IPS-18c (cell line): ENCODE measurements around the gene AFF2.

Experiments
- H3K4me3 ChIP-seq: 2 replicates; pipeline ENCODE4 v1.7.0; 2013; ENCODE audit warnings: low read depth, mild to moderate bottlenecking, low read length, moderate library complexity; ENCODE audit not compliant: insufficient read depth
- H3K9me3 ChIP-seq: one replicate; pipeline ENCODE4 v1.6.1; 2013; ENCODE audit warnings: mild to moderate bottlenecking, low read length, moderate library complexity; ENCODE audit not compliant: control insufficient read depth, insufficient read depth

AFF2 gene

DNA sequence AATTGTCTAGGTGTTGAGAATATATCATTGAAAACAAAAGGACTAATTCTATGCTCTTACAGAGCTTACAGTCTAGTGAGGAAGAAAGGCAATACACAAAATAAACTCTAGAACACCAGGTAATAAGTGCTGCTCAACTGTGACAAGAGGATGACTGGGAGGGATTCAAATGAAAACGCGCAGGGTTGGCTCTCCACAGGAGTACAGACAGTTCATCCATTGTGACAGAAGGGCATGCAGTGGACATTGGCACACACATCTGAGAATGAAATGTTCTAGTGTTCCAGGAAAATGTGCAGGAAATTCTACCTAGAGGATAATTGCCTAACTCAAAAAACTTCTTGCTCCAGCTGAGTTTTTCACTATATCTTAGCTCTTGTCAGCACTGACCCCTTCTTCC, 512.7 kb downstream of the AFF2 start:
- Histone ChIP-seq H3K9me3 (peaks cover 12% of the 10 kb centered on the region), H3K4me3 (no peak overlapping the region)

DNA sequence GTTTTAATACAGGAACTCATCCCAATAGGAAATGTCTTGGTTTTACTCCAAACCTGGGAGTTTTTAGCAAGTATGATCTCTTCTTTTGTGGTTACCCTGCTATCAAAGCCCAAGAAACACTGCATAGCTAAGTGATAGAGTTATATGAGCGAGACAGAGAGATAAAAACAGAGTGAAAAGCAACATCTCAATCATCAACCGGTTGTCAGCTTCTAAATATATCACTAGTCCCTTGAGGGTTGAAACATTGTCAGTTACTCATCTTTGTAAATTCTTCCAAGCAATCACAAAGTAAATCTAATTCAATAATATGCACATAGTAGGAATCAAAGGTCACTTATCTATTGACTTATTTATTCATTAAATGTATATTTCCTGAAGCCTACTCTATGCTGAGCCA, 520.7 kb downstream of the AFF2 start:
- H3K4me3 ChIP-seq: no peak overlapping the region
- peaks cover 9% of the 10 kb centered on the region for H3K9me3 ChIP-seq

DNA sequence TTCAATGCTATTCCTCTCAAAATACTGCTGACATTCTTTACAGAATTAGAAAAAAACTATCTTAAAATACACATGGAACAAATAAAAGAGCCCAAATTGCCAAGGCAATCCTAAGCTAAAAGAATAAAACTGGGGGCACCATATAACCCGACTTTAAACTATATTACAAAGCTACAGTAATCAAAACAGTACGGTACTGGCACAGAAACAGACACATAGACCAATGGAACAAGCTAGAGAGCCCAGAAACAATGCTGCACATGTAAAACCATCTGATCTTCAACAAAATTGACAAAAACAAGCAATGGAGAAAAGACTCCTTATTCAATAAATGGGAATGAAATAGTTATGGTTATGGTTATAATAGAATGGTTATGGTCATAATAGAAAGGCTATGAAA, 522.1 kb downstream of the AFF2 start:
- H3K4me3 ChIP-seq: no peak overlapping the region
- H3K9me3 ChIP-seq: peaks cover 5% of the 10 kb centered on the region

DNA sequence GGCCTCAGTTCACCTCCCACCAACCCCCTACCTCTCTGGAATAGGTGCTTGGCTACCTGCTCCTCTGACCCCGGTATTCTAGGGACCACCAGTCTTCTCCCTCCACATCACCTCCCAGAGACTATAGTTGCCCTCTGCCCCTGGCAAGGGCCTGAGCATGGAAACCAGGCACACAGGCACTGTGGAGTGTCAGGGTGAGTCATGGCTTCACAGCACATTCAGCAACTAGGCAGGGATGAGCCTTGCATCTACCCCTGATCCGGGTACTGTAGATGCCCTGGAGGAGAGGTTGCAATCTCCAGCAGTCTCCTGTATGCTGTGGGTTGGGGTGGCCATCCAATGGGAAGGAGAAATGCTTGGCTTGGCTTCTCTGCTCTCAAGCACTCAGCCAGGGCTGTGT, 532.0 kb downstream of the AFF2 start:
- Histone ChIP-seq H3K9me3 (no peaks in the 10 kb centered on the region), H3K4me3 (no peak overlapping the region)

DNA sequence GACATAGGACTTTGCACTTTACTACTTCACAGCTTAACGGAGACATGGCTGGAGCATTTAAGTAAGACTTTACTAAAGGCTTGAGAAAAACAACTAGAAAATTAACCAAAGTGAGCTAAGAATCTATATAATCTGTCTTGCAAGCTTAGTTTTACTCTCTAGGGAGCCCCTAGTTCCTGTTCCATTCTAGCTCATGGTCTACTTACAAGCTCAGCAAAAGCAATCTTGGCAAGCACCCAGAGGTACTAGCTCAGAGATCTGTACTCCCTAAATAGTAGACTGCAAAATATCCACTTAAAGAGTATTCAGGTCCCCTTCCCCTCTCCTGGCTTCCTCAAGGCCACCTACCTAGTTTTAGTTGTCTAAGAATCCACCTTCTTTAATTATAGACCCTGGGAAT, 535.7 kb downstream of the AFF2 start:
- H3K4me3 ChIP-seq: no peak overlapping the region
- no peaks in the 10 kb centered on the region for H3K9me3 ChIP-seq

DNA sequence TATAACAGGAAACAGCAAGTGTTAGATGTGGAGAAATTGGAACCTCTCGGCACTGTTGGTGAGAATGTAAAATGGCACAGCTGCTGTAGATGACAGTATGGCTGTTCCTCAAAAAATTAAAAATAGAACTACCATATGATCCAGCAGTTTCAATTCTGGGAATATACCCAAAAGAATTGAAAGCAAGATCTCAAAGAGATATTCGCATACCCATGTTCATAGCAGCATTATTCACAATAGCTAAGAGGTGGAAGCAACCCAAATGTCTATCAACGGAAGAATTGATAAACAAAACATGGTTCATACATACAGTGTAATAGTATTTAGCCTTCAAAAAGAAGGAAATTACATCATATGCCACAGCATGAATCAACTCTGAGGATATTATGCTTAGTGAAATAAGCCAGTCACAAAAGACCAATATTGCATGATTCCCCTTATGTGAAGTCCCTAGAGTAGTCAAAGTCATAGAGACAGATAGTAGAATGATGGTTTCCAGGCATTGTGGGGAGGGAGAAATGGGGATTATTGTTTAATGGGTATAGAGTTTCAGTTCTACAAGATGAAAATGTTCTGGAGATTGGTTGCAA, 537.0 kb downstream of the AFF2 start:
- Histone ChIP-seq H3K4me3 (no peak overlapping the region), H3K9me3 (no peaks in the 10 kb centered on the region)

DNA sequence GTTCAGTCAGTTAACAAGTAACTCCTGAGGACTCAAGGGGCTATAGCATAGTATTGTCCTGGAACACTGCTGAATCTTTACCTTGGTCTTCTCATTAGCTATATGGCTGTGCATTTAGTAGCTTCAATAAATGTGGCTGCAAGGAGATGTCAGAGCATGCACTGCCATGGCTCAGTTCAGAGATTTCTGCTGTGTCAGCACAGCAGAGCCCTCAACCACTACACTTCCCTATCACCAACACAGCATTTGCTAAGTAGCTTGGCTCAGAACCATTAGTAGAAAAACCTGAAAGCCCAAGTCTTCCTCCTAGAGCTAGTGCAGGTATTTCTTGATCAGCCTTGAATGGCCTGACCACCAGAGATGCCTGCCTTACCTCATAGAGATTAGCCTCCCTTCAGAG, 538.6 kb downstream of the AFF2 start:
- no peak overlapping the region for H3K4me3 ChIP-seq

DNA sequence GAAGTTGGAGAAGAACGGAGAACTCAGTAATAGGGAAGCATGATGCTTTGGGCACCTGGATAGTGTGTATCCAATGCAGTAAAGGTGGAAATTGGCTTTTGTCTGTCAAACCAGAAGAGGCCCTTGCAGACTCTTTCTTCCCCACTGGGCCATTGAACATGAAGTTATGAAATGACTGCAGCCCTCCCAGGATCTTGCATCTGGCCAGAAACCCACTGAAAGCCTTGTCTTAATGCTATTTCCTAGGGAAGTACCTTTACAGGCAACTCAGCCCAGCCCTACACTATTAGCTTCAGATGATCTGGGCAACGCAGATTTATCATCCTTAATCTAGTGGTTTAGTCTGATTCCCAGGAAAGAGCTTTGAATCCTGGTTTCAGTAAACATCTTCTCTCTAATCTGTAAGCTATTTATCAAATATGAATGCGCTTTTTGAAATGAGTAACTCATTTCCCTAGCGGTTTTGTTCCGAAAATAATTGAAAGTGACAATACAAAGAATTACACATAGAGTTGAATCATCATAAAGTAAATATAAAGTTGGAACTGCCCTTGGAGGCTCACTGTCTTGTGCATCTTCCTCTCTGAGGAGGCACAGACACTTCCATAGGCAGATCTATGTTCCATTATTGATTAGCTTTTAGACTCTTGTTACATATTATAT, 540.6 kb downstream of the AFF2 start:
- H3K4me3 ChIP-seq: no peak overlapping the region
- no peaks in the 10 kb centered on the region for H3K9me3 ChIP-seq

More for the DNA sequence above, 538.6 kb downstream of the AFF2 start:
- H3K9me3 ChIP-seq: no peaks in the 10 kb centered on the region

DNA sequence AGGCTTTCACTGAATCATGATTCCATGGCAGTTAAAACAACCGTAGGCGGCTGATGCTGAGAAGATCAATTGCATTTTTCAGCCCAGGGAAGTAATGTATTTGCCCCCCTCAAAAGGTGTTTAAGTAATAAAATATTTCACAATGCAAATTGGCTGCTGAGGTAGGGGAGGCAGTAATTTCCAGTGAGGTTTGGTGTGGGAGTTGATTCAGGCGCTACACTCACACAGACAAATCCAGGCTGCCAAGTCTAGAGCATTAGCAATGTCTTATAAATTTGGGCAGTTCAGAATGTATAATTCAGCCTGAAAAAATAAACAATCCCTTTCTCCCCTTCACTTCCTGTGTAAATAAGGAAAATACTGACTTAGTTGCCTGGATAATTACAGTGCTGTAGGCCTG, 543.0 kb downstream of the AFF2 start:
- no peaks in the 10 kb centered on the region for H3K9me3 ChIP-seq
- H3K4me3 ChIP-seq: no peak overlapping the region

DNA sequence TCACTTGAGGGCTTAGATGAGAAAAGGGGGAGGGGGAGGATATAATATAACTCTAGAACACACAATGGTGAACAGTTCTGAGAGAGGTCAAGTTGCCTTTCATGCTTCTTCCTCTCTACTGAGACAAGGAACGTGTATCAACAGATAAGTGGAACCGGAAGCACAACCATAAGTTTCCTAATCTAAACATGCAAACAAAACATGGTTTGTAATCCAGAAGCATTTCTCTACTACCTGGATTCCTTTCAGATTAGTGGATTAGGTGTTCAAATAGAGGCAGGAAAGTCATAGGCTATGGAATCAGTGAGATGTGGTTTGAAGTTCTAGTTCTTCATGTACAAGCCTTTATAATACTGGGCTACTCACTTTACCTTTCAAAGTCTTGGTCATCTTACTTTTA, 544.1 kb downstream of the AFF2 start:
- no peak overlapping the region for H3K4me3 ChIP-seq
- H3K9me3 ChIP-seq: no peaks in the 10 kb centered on the region

DNA sequence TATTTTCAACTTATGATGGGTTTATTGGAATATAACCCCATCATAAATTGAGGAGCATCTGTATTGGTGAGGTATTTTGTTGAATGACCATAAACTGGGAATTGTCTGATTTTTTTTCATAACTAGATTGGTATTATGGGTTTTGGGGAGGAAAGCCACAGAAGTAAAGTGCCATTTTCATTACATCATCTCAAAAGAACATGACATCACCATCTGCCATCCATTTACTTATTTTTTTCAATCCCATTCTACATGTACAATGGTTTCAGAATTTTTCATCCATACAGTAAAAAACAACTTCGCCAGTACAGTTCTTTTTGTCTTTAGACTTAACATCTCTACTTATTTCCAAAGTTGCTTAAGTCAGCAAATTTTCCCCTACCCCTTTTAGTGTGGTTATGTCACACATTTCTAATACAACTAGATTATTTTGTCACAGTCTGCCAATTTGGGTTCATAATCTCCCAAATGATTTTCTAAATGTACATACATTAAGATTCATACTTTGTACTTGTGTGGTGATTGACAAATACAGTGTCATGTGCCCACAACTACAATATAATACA, 545.3 kb downstream of the AFF2 start:
- H3K9me3 ChIP-seq: peaks cover 2% of the 10 kb centered on the region
- no peak overlapping the region for H3K4me3 ChIP-seq
